HG03066 (cell line): ENCODE results near the gene PIGZ.
"Not testable (repeated sequence)": the region's sequence is repeated elsewhere in the genome, so short reads cannot be mapped to it uniquely, and the experiment has no call there.

Experiments used
- ATAC-seq: cut with Tn5 transposase; IDR thresholded peaks from one replicate; pipeline ENCODE4 v1.9.1; 2021; ENCODE audit warnings: low read depth; ENCODE audit not compliant: unreplicated experiment

Gene PIGZ

DNA sequence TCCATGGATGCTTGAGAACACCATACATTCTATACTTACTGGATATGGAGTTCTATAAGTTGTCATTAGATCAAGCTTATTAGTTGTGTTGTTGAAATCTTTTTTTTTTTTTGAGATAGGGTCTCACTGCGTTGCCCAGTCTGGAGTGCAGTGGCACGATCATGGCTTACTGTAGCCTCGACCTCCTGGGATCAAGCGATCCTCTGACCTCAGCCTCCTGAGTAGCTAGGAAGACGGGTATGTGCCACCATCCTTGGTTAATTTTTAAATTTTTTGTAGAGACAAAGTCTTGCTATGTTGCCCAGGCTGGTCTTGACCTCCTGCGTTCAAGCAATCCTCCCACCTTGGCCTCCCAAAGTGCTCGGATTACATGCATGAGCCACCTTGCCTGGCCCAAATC, 13.8 kb downstream of the PIGZ start:
- no peak for ATAC-seq

DNA sequence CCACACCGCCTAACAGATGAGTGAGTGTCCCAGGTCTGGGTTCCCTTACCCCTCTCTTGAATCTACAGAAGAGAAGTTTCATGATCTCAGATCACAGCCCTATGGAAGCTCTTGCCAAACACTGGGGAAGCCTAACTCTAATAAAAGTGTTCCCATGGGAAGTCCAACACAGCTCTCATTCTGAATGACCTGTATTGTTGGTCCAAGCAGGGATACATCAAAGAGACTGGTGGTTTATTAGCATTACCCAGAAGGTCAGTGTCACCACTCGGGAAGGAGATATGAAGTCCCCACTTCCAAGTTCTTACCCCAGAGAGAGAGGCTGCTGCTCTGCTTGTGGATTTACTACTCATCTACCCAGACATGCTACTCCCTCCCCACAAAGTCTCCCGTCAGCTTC, 17.3 kb downstream of the PIGZ start:
- no peak for ATAC-seq

DNA sequence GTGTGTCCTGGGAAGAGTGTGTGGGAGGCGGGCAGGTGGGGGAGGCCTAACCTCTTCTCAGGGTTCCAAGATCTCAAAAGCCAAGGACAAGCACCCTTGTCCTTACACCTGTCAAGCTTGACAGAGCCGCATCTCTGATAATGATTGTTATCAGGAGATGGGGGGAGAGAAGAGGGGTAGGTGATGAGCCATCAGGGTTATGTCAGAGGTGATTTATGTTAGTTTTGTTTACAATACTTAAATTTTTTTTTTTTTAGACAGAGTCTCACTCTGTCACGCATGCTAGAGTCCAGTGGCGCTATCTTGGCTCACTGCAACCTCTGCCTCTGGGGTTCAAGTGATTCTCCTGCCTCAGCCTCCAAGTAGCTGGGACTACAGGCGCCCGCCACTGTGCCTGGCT, 18.9 kb downstream of the PIGZ start:
- ATAC-seq, result no peak

DNA sequence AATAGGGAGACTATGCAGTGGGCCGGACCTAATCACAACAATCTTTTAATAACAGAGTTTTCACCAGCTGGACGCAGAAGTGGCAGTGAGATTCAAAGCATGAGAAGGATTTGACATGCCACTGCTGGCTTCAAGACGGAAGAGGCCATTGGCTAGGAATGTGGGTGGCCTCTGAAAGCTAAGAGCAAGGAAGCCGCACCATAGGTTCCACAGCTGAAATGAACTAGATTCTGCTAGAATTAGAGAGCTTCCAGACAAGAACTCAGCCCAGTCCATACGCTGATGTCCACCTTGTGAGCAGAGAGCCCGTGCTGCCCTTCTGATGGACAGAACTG, 19.4 kb downstream of the PIGZ start:
- ATAC-seq, result no peak

DNA sequence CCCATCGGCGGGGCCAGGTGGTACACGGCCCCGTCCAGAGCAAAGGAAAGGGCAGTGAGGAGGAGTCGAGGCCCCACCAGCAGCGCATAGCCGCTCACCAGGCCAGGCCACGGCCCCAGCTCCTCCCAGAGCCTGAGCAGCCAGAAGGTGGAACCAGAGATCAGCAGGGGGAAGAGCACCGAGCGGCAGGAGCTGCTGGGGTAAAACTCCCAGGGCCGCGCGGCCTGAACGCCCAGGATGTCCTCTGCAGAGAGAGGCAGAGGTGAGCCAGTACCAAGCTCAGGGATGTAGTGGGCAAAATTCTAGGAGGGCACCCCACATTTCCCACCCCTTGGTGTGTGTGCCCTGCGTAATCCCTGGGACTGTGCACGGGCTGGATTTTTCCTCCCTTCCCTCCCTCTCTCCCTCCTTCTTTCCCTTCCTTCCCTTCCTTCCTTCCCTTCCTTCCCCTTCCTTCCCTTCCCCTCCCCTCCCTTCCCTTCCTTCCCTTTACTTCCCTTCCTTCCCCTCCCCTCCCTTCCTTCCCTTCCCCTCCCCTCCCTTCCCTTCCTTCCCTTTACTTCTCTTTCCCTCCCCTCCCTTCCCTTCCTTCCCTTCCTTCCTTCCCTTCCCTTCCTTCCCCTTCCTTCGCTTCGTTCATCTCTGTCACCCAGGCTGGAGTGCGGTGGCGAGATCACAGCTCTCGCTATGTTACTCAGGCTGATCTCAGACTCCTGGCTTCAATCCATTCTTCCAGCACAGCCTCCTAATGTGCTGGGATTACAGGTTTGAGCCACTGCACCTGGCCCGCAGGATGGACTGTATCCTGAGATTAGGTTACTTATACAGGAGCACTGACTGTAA, 20.0 kb downstream of the PIGZ start:
- ATAC-seq, result no peak

DNA sequence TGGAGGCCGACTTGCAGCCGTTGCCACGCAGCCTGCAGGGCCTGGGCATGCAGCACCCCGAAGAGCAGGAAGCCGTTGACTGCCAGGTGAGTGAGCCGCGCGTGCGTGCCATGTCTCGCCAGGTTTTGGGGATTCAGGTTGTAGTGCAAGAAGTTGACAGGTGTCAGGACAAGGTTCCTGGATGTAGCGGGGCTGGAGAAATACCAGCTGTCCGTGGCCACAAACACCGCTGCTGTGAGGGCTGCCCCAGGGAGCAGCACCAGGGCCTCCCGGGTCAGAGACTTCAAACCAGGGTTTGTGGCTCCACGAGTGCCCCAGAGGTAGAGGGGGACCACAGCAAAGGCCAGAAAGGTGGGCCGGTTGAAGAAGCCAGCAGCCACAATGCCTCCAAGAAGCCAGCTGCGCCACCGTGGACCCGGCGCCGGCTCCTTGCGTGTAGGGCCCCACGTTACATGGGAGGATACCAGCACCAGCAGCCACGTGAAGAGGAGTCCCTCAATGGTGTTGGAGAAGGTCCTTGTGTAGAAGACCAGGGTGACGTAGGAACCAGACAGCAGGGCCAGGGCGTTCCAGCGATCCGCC, 20.7 kb downstream of the PIGZ start:
- ATAC-seq, result no peak

DNA sequence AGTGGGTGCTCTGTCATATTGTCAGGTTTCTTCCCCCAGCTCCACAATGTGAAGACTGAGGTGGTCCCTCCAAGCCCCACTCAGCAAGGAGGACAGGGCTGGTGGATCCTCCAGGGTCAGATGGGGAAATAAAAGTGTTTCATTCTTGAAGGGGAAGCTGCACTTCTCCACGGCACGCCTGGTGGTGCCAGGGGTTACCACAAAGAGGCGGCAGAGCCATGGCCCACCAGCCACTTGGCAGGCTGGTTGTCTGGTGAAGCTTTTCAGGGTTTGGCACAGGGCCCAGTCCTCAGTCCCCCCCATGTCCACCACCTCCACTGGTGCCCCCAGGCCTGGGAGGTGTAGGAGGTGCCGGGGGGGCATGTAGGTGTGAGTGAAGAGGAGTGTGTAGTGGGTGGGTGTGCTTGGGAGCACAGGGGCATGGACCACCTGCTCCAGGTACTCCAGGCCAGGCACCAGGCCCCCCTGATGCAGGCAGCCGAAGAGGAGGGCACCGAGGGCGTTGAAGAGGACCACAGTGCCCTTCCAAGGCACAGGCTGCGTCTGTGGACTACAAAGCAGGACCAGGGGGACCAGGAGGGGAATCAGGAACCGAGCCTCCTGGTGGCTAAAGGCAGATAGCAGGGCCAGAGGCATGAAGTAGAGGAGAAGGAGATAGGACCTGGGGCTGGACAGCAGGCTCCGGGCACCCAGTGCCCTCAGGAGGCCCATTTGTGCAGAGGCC, 21.3 kb downstream of the PIGZ start:
- ATAC-seq, result no peak

DNA sequence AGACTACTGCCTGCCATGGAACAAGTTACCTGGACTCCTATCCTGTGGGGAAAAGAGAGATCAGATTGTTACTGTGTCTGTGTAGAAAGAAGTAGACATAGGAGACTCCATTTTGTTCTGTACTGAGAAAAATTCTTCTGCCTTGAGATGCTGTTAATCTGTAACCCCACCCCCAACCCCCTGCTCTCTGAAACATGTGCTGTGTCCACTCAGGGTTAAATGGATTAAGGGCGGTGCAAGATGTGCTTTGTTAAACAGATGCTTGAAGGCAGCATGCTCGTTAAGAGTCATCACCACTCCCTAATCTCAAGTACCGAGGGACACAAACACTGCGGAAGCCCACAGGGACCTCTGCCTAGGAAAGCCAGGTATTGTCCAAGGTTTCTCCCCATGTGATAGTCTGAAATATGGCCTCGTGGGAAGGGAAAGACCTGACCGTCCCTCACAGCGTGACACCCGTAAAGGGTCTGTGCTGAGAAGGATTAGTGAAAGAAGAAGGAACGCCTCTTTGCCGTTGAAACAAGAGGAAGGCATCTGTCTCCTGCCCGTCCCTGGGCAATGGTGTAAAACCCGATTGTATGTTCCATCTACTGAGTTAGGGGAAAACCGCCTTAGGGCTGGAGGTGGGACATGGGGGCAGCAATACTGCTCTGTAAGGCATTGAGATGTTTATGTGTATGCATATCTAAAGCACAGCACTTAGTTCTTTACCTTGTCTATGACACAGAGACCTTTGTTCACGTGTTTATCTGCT, 24.4 kb downstream of the PIGZ start:
- not testable (repeated sequence) for ATAC-seq

DNA sequence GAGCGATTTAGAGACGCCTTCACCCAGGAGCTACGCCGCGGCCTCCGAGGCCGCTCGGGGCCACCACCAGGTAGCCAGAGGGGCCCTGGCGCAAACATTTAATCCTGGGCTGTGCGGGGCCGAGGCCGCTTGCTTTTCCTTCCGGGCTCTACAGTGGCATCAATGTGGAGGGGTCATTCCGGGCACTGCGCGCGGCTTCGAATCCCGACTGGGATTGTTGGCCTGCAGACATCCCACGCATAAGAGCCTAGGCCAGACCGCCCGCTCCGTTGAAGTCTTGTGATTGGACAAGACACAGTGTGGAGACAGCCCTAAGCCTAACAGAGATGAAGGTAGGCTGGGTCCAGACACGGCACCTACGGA, 25.7 kb downstream of the PIGZ start:
- ATAC-seq, result peak; percentile 8

DNA sequence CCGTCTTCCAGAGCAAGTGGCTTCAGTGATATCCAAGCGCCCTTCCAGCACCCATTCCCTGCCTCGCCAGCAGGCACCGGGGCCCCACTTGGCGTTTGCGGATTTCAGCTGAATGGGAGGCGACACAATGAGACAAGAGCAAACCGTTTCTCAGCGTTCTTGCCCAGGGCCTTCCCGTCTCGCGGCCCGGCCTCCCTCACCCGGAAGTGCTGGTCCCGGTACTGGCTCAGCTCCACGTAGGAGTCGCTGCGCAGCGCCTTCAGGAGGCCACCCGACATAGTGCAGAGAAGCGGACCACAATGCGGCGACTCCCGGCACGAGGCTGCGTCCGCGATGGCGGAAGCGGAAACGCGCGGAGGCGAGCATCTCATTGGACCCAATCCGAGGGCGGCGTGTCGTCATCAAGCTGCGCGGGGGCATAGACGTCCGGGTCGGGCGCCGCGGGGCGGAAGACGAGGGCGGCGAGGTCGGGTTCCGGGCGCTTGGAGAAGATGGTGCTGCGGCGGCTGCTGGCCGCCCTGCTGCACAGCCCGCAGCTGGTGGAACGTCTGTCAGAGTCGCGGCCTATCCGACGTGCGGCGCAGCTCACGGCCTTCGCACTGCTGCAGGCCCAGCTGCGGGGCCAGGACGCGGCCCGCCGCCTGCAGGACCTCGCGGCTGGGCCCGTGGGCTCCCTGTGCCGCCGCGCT, 26.3 kb downstream of the PIGZ start, which contains the start of gene NCBP2:
Gene NCBP2 (minus strand): TSS at position 303 of the 689 bp plus-strand sequence. CDS start 25 bp downstream, at position 278.
- peak; percentile 90 for ATAC-seq

DNA sequence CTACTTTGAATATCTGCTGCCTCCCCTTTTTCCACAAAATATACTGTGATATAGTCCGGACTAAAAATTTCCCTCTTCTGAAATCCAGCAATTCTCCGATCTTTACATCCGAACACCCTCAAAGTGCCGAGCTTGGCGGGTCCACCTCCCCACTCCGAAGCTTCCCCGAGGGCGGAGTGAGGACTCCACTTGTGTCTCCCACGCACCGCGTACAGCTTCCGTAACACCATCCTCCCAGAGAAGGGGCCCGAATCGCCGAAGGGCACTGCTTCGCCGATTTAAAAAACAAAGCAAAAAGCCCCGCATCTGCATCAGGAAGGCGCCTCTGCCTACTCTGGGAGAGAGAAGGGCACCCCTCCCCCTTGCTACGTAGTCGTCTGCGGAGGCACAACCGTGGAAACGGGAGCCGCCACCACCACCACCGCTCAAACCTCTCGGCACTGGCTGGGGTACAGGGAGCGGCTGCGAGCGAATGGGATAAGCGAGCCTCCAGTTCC, 26.9 kb downstream of the PIGZ start:
- ATAC-seq, result peak; percentile 31

DNA sequence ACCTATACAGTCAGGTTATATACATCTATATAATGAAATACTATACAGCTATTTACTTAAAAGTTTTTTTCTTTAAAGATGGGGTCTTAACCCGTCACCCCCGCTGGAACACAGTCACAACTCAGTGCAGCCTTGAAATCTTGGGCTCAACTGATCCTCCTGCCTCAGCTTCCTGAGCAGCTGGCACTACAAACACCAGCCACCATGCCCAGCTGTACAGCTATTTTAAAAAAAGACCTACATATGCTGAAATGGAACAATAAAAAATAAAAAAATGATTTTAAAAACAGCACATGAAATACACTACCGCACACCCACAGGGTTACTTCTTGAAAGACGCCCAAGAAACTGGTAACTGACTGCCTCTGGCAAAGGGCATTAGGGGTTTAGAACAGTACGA, 30.1 kb downstream of the PIGZ start:
- ATAC-seq, result no peak

DNA sequence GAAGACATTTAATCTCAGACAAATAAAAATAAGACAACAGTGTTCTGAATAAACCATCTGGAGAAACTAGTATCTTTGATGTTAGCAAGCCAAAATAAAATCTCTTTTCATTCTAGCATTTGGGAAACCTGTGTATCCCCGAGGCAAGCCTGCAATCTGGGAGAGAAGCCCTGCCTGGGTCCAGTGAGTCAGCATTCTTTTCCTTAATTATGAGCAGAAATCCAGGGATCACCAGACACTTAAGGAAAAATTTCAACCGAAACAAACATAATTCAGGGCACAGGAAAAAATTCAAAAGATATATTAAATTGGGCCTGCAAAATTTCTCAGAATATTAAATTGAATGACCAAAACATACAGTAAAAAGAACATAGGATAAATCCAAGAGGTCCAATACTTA, 30.5 kb downstream of the PIGZ start:
- ATAC-seq, result no peak

DNA sequence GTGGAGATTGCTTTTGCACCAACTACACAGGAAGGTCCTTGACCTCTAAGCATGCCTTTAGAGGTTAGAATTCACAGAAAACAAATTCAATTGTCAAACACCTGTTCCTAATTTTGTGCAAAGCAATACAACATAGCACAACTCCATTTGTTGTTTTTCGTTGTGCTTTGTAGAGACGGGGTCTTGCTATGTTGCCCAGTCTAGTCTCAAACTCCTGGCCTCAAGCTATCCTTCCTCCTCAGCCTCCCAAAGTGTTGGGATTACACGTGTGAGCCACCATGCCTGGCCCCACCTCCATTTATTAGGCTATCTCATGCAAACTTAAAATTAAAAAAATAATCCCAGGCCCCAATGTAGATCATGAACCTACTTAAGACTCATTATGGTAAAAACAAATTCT, 32.3 kb downstream of the PIGZ start:
- ATAC-seq, result no peak

DNA sequence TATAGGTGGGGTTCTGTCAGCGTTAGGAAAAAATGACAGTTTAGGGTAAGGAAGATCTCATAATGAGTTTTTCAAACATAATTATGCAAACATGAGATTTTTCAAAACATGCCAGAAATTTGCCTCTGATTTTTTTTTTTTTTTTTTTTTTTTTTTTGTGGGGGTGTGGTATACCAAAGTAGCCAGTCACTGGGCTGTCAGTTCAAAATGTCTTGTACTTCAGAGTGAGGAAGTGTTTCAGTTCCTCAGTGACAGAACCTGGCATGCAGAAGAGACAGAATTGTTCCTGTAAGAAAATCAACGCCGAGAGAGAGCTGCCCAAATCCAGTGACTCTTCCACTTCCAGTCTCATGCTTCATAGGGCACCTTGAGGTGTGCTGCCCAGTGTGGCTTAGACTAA, 36.0 kb downstream of the PIGZ start:
- ATAC-seq, result no peak

DNA sequence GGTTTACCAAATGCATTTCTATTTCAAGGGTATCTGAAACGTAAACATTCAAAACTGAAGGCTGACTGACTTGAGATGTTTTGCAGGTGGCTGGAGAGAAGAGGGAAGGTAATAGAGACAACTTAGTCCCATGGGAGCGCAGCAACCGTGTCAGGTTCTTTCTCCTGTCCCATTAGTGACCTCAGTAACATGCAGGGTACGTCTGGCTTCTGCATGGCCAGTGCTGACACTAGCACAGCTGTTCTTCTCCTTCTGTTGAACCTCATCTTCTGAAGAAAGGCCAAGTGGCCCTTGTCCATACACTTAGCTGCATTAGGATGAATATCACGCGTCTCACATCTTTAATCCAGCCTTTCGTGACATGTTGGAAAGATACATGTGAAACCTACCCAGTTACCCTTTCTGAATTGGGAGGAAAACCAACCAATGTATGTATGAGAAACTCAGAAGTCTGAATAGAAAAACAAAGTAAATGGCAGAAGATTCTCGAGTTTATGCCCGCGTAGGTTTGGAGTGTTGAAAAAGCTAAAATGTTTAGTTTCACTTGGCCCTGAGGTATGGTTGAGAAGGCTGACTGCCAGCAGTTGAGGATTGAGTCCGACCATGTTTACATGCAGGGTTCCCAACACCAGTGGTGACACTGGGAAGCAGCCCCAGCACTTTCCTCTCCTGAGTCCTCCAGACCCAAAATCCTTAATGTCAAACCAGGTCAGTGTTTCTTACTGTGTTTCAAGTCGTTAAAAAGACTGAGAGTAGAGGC, 36.6 kb downstream of the PIGZ start:
- no peak for ATAC-seq

DNA sequence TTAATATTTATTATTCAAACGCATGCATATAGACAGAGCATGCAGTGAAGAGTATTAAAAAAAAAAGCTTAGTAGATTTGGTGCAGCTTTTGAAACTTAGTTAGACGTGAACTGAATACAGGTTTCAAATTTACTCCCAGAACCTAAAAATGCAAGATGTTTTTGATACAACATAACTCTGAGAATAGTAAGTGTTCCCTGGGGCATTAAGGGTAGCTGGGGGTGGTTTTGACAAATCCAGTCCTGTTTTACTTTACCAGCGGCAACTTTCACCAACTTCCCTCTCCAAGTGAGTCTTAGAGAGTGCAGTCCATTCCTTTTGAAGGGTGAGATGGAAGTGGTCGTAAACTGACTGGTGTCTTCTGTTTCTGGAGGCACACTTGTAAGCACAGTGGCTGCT, 37.5 kb downstream of the PIGZ start:
- ATAC-seq, result no peak

DNA sequence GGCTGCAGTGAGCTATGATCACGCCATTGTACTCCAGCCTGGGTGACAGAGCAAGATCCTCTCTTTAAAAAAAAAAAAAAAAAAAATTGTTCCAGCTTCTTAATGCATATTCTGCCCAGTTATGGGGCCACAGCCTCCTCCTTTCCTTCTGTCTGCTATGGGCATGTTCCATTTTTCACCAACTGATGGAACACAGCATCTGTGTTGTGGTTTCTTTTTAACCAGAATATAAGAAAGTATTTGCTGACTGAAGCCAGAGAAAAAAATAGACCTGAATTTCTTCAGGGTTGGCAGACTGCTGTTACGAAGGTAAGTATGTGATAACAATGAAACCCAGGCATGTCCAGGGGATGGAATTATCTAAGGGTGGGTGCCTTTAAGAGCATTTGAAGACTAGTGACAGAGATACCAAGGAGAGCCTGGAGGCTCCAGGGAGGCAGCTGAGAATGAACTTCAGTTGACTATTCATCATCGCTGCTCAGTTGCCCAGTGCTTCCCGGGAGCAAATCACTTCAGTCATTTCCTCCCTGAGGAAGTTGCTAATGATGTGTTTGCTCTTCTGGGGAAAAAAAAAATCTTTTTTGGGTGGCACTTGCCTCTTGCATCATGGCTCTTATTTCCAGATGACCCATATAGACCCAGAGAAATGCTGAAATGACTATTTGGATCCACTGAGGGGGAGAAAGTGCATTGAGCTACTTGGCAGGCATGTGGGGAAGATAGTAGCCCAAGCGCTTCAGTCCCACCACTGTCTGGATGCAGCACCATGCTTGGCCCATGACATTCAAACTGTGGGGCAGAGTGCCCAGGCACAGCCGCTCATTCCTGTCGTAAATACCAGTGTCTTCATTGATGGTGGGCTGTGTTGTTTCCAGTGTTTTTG, 40.8 kb downstream of the PIGZ start:
- ATAC-seq, result no peak

DNA sequence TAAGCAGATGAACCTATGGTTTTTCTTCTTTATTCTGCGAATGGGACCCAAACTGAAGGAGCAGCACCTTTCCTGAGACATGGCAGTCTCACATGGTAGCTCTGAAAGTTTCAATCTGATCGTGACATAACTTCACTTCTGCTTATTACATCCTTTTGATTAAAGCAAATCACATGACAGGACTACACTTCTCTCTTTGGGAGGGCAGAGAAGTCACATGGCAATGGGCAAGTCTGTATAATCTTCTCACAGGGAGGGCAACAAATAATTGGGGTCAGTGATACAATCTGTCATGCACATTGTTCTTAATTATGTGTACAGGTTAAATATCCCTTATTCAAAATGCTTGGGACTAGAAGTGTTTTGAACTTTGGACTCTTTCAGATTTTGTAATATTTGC, 47.9 kb downstream of the PIGZ start:
- no peak for ATAC-seq
